Measurements from ENCODE around the gene GPR78.

Gene GPR78, protein sequence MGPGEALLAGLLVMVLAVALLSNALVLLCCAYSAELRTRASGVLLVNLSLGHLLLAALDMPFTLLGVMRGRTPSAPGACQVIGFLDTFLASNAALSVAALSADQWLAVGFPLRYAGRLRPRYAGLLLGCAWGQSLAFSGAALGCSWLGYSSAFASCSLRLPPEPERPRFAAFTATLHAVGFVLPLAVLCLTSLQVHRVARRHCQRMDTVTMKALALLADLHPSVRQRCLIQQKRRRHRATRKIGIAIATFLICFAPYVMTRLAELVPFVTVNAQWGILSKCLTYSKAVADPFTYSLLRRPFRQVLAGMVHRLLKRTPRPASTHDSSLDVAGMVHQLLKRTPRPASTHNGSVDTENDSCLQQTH

DNA sequence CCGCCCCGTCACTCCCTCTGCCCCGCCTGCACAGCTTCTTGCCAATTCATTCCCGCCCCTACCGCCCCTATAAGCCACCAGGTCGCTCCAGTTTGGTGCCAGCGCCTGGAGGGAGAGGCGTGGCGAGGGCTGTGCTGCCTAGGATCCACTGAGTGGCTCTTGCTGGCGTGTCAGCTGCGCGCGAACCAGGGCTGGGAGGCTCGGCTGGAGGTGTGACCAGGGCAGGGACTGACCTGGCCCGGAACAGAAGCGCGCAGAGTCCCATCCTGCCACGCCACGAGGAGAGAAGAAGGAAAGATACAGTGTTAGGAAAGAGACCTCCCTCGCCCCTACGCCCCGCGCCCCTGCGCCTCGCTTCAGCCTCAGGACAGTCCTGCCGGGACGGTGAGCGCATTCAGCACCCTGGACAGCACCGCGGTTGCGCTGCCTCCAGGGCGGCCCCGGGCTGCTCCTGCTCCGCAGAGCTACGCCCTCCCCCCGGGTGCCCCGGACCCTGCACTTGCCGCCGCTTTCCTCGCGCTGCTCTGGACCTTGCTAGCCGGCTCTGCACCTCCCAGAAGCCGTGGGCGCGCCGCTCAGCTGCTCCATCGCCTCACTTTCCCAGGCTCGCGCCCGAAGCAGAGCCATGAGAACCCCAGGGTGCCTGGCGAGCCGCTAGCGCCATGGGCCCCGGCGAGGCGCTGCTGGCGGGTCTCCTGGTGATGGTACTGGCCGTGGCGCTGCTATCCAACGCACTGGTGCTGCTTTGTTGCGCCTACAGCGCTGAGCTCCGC, at the start of gene GPR78:
Gene GPR78, plus strand, starts transcription at position 72 of the 773 bp plus-strand sequence. Its CDS starts 591 bp downstream, at position 663.
- no peak for DNase-seq

DNA sequence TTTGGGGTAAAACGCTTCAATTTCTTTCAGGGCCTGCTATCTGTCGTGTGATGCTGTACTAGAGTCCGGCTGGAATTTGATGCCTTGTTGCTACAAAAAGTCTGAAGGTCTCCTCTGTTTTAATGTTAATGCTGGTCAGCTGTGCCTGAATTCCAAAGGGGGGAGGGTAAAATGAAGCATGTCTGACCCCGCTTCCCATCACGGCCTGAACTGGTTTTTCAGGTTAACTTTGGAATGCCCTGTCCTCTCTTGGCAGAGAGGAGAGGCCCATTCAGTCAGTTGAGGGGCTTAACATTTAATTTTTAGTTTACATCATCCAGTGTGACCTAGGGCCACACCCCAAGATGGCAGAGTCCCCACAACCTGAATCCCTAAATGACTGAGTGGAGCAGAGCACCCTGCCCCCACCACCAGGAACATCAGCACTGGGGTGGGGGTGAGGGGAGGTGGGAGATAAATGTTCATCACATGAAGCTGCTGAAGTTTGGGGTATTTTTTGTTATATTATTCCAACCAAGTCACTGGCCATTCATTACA, 47.9 kb upstream of the GPR78 start:
- DNase-seq: no peak

DNA sequence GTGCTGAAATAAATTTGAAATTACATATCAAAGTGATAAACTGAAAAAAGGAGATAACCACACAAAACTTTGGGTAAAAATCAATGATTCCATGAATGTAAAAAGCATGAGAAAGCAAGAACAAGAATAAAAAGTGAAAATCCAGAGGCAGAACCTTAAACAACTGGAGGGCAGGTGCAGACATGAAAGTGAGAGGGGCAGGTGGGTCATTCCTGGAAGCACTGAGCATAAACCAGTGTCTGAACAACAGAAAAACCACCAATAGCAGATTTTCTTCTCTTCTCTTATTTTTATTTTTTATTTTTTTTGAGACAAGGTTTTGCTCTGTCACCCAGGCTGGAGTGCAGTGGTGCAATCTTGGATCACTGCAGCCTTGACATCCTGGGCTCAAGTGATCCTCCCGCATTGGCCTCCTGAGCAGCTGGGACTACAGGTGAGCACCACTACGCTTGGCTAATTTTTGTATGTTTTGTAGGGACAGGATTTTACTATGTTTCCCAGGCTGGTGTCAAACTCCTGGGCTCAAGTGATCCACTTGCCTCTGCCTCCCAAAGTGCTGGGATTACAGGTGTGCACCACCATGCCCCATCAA, 46.8 kb upstream of the GPR78 start:
- DNase-seq: no peak

DNA sequence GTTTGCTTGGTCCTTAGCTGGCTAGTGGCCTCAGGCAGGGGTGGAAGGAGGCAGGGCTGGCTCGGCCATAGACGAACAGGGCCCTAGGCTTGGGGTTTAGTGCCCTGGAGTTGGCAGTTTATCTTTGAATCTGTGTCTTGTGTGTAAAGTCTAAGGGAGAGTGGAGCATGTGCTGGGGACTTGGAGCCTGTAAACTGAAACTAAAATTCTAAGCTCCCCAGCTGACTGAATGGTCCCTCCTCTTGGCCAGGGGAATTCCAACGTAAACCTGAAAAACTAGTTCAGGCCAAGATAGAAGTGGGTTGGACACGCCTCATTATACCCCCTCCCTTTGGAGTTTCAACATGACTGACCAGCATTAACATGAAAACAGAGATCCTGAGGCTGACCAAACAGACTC, 46.1 kb upstream of the GPR78 start:
- peak; percentile 2 for DNase-seq

DNA sequence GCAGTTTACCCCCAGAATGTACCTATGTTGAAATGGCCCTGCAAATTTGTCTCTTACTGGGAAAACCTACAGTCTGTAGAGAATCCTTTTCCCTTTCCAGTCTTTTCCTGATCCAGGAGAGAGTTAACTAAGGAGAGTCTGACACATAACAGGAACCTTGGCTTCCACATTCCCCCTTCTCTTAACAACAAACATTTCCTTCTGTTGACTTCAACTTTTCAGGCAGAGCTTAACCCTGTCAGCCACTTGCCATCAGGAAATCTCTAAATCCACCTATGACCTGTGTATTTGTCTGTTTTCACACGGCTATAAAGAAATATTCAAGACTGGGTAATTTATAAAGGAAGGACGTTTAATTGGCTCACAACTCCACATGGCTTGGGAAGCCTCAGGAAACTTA, 45.6 kb upstream of the GPR78 start:
- no peak for DNase-seq

DNA sequence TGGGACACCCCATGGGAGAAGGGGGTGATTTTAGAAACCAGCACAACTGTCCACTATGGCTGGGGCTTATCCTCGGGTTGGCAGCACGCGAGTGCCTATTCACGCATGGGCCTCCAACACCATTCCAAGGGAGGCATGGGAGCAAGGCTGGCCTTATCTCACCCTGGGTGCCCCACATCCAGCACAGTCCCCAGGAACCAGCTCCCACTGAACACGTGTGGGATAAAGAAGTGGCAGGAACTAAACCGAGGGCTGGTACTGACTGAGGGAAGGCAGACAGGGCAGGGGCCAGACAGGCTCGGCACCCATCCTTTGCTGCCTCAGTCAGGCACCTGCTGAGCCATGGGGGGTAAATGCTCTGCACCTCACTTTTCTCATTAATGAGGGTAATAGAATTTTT, 43.7 kb upstream of the GPR78 start:
- DNase-seq: no peak

DNA sequence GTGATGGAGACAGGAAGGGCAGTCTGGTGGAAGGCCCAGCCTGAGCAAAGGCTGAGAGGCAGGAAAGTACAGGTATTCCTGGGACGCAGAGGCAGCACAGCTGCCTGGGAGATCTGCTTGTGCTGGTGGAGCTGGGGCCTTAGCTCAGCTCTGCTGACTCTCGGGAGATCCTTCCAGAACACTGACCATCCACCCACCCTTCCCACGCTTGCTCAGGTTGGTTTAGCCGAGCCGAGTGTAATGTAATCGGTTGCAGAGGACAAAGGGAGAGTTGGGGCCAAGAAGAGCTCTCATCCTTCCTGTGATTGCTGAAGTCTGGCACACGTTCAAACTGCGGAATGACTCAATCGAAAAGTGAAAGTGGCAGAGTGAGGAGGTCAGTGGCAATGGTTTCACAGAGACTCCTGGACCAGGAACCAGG, 43.1 kb upstream of the GPR78 start:
- no peak for DNase-seq

DNA sequence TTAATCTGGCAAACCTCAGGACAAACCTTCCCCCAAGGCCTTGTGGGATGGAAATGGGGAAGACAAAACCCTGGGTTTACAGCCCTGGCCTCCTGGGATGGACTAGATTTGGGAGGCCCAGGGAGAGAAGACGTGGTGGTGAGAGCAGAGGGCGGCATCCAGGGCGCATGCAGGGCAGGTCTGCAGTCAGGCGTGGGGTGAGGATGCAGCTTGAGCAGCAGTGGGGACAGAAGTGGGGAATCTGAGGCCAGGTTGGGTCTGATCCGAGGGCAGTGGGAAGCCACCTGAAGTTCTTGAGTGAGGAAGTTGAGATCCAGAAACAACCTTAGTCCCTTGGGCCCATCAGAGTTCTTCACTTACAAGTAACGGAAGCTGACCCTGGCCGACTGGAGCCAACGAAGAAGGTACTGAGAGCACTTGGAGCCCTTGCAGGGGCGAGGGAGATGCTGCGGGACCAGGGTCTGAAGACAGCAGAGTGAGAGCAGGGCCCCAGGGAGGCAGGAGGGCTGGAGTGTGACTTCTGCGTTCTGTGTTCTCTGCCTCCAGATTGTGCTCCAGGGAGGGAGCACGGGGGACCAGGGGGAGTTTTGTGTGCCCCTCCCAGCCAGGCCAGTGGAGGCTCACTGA, 42.0 kb upstream of the GPR78 start:
- DNase-seq: no peak

DNA sequence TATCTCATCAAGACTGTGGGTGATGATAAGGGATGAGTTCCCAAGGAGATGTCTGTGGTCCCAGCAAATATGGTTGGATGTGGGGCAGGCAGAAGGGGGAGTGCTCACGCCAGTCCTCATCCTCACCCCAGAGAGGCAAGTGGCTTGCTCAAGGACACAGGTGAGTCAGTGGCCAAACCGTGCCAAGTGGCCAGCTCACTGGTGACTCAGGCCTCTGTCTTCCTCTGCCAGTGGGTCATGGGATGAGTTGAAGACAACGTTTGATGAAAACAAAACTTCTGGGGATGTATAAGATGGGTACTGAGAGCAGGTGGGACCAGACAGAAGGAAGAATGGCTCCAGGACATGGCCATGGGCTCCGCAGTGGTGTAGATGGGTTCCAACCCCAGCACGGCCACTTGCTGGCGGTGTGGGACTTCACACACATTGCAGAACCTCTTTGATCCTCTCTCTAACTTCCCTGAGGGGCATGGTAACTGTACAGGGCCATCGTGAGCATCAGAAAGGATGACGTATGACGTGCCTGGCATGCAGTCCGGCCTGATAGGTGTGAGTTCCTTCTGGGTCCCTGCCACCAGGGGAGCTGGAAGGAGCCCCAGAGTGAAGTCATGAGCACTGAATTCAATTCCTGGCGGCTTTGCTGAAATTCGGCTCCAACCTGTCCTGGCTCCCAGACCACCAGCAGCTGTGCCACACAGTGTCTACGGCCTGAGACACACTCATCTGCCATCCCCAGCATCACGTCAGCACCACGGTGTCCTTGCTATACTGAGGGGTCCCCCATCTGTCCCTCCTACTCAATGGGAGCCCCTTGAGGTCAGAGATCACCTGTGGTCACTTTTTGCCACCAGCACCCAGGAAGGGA, 41.3 kb upstream of the GPR78 start:
- DNase-seq: no peak

DNA sequence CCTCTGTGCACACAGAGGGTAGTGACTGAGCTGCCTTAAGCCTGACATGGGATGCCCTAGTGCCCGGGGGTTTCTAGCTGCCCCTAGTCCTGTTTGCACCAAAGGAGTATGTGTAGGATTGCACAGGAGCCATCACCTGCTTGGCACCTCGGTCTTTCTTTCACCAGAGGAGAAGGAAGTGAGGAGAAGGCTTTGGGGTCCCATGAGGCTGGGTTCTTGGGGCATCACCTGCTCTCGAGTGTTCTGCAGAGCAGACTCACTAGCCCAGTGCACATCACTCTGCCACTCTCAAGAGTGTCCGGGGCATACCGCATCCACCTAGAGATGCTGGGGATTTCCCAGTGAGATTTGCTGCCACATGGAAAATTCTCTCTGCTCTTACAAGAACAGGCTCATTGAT, 40.5 kb upstream of the GPR78 start:
- DNase-seq: no peak

DNA sequence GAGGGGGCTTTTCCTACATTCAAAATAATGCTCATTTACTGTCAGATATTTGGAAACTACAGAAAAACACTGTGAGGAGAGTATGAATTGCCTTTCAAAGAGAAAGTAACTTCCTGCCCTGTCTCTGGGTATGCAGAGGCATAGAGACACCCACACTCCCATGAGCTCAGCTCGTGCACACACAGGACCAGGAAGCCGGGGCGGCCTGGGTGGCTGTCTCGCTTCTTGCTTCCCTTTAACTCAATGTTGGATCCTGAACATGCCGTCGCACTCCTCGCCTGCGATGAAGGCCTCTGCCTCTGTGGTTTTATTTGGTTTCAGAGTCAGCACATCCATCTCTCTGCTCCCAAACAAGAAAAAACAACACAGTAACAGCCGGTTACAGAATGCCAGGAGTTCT, 40.1 kb upstream of the GPR78 start:
- no peak for DNase-seq

DNA sequence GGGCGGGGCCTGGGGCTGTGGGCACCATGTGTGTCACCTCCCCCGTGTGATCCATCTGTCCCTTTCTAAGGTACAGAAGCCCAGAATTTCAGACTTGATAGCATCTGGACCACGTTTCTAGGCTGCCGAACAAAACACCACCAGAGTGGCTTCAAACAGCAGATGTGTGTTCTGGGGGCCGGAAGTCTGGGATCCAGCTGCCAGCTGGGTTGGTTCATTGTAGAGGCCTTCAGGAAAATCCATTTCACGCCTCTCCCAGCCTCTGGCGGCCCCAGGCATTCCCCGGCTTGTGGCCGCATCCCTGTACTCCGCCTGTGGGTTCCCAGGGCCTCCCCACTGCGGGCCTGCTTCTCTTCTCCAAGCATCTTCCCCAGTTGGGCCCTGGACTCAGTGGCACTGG, 39.6 kb upstream of the GPR78 start:
- DNase-seq: no peak

DNA sequence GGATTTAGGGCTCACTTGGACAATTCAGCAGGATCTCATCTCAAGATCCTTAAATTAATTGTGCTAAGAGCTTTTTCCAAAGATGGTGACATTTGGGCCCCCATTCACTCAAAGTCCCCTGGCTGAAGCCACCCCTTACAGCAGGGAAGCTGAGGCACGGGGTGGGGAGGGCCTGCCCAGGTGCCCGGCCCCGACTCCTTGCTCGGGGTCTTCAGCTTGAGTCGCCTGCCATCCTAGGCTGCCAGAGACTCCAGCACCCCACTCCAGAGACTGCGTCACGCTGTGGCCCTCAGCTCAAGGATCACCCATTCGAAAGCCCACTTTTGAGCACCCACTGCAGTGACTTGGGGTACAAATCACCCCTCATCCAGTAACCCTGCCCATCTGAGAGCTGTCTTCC, 39.2 kb upstream of the GPR78 start:
- no peak for DNase-seq

DNA sequence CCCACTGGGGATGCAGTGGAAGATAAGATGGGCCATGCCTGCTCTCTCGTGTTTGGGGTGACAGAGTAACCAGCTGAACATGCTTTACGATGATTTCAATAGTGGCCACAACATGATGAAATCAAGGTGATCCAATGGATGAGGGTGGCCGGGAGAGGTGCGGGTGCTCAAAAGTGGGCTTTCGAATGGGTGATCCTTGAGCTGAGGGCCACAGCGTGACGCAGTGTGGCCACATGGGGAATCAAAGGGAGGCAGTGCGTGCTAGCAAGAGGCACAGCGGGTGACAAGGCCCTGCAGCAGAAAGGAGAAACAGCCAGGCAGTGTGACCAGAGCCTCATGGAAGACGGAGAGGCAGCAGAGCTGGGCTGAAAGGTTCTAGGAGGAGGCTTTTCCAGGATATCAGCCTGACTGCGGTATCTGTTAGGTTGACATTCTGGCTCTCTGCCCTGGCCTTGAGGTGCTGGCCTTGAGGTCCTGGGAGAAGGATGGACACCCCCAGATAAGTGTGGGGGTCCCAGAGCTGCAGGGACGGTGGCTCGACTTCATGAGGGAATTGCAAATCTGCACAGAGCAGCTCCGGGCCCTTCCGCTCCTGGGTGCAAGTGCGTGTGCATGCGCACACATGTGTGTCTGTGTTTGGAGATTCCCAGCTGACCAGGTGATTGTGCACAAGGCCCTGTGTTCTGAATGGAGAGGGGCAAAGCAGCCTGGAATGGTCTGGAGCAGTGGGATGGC, 38.0 kb upstream of the GPR78 start:
- DNase-seq: no peak

DNA sequence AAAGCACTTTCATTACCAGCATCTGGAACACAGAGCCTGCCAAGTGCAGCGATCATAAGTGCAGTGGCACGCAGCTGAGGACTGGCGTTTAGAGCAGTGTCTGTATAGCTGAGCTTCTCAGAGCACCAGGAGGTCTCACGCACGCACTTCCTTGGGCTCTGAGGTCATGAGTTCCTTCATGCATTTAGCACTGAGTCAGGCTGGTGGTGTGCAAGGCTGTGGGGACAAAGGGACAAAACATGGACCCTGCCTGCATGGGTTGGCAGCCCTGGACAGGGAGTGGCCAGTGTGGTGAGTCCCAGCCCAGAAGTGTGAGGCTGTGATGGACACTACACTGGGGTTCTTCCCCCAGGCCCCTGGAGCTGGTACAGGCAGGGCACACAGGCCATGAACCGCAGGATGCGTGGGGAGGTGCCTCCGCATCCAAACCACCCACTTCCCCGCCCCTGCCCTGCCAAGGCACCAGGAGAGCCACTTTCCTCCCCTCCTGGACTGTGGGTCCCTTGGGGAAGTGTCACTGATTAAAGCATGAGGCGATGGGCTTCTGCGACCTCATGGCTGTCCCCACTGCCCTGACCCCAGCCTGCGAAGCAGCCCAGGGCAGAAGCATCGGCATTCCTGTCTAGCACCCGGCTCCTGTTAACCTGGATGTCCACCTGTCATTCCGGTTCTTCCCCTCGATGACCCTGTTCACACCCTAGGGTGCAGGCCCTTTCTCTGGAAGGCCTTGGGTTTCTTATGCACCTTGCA, 37.2 kb upstream of the GPR78 start:
- no peak for DNase-seq

DNA sequence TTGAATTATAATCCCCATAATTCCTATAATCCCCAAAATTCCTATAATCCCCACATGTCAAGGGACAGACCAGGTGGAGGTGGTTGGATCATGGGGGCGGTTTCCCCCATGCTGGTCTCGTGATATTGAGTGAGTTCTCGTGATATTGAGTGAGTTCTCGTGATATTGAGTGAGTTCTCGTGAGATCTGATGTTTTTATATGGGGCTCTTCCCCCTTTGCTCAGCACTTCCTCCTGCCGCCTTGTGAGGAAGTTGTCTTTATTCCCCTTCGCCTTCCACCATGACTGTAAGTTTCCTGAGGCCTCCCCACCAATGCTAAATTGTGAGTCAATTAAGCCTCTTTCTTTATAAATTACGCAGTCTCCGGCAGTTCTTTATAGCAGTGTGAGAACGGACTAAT, 36.6 kb upstream of the GPR78 start:
- DNase-seq: no peak

DNA sequence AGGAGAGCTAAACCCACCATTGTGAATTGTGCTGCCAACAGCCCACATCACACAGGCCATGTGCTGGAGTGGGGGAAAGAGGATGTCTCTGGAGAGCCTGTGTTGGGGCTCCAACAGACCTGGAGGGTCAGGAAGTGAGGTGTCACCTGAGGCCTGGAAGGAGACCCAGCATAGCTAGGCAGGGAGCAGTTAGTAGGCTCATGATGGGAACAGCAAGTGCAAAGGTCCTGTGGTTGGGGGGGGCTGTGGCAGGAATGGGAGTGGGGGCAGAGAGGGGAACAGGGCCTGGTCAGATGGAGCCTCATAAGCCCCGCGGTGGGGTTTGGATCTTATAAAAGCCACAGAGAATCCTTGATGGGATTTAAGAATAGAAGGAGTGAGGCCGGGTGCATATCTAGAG, 35.9 kb upstream of the GPR78 start:
- DNase-seq: no peak

DNA sequence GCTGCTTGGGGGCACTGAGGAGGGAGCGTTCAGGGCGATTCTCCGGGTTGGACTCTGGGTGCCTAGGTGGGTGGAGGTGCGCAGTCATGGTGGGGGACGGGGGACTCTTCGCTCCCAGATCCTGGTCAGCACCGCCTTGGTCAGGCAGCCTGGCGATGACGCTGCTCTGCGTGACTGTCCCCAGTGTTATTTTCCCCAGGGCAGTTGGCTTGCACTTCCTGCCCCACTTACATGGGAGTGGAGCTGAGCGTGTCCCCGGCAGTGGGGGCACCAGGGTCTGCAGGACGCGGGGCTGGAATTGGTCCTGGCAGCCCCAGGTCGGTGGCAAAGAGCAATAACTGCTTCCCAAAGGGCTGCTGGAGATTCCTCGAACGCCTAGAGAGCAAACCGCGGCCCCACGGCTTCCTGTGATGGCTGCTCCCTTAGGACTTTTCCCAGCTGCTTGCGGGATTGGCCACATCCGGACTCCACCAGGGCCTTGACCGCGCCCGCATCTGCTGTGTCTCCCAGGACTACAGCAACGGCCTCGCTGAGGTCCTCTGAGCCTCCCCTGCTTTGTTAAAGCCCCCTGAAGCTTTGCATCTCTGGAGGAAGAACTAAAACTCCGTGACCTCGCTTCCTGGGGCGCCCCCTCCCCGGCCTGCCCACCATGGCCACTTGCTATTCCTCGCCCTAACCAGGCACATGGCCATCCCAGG, 35.3 kb upstream of the GPR78 start:
- DNase-seq: no peak

DNA sequence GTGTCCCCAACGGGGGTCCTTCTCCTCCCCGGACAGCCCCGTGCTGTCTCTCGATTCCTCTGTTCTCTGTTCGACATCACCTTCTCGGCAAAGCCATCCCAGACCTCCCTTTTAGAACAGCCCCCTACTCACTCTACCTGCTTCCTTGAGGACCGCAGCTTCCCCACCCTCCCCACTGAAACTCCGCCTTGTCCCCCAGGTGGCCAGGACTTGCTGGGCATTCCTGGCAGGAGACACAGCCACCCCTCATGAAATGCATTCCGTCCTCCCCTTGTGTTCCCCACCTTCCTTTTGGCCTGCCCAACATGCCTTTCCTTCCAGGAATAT, 34.8 kb upstream of the GPR78 start:
- no peak for DNase-seq

DNA sequence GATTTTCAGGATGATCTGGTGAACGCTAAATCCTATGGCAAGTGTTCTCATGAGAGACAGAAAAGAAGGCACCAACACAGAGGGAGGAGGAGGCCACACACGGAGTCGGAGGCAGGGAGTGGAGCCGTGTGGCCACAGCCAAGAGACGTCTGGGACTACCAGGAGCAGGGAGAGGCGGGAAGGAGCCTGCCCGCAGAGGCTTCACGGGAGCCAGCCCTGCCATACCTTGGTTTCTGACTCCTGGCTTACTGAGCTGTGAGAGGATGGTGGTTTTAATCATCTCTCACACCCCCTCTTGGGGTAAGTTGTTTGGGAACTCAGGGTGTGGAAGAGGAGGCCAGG, 33.5 kb upstream of the GPR78 start:
- DNase-seq: no peak
